Muscle of back (tissue), 11 donors: ENCODE data around the gene GPR42. TPM values are rescaled to one million over a fixed set of nuclear protein-coding genes. Genes with fewer than 3 reads are reported as not detected.
"Not testable (repeated sequence)": the region's sequence is repeated elsewhere in the genome, so short reads cannot be mapped to it uniquely, and the experiment has no call there.

Source experiments
- DNase-seq, 3 donors: peaks; one replicate each; pipeline versions ENCODE4 v3.0.0 to v3.0.0-alpha.2; 2013
- polyA plus RNA-seq, 10 donors: library from polyadenylated mRNA; unstranded; fragments of 120-200 nt; gene quantifications; one replicate each; pipeline ENCODE4 v1.2.1, GENCODE V29; 2013; ENCODE audit not compliant: insufficient read length in 10 of 10

GPR42 gene
- polyA plus RNA-seq, 10 donors = 0.07 TPM; not detected in 9

GRCh38 chr19:35362261-35363000 is 8.4 kb upstream of the GPR42 start:
- no peak for DNase-seq

- no peak for DNase-seq
Measured at GRCh38 chr19:35363001-35363590, 7.8 kb upstream of the GPR42 start.

- DNase-seq = no peak
Measured at GRCh38 chr19:35363711-35364425, 7.0 kb upstream of the GPR42 start.

DNA sequence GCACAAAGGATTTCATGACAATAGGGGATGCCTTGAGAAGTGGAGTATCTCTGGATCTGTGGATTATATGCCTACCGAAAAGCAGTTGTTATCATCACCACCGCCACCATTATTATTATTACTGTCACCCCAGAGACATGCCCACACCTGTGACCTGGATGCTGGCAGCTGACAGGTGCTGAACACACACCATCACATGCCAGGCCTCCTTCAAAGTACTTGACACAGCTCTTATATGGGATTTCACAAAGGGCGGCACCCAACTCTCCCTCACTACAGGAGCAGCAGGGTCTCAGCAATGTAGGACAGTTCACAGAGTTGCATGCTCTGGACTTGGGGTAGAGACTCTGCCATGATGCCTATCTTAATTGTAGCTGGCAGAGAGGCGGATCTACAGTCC is 5.6 kb upstream of the GPR42 start:
- DNase-seq = no peak

- no peak for DNase-seq
Measured at GRCh38 chr19:35368378-35368777, 2.5 kb upstream of the GPR42 start.

- DNase-seq = no peak
Measured at GRCh38 chr19:35369522-35369921, 1.3 kb upstream of the GPR42 start.

DNA sequence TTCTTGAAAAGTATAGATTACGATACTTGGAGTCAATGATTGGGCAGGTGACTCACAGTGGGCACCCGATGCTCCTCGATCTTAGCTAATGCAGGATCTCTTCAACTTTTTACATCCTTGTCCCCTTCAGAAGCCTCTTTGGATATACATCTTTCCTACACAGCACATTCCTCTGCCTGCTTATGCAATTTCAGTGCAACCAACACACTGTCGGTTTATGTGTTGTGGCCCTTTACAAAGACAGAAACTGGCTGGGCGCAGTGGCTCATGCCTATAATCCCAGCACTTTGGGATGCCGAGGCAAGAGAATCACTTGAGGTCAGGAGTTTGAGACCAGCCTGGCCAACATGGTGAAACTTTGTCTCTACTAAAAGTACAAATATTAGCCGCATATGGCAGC is 2.6 kb downstream of the GPR42 start:
- DNase-seq = no peak

- DNase-seq = not testable (repeated sequence)
Measured at GRCh38 chr19:35374031-35374430, 3.2 kb downstream of the GPR42 start.

GRCh38 chr19:35375505-35376307 is 4.8 kb downstream of the GPR42 start:
- DNase-seq = no peak

DNA sequence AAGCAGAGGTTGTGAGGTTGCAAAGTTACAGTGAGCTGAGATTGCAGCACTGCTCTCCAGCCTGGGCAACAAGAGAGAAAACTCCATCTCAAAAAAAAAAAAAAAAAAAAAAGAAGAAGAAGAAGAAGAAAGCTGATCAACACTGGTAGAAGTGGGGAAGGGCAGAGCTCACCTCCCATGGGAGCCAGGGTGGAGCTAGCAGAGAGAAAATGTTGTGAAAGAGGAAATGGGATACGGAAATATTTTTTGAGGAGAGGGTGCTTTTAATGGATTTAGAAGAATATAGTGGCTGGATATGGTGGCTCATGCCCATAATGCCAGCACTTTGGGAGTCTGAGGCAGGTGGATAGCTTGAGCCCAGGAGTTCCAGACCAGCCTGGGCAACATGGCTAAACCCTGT is 6.8 kb downstream of the GPR42 start:
- no peak for DNase-seq

DNA sequence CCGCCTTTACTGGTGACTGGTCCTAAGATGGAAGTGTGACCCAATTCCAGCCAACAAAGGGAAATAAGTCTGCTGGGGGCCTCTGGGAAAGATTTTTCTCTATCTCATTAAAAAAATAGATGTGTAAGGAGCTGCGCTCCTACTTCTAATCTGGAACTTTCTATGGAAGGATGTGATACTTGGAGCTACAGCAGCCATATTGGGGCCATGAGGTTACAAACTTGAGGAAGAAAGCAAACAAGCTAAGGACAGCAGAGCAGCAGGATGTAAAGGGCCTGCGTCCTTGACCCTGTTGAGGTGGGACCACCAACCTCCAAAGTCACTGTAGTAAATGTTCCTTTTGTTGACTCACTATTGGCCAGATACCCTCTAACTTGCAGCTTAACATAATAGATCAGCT is 7.5 kb downstream of the GPR42 start:
- no peak for DNase-seq

- DNase-seq = not testable (repeated sequence)
Measured at GRCh38 chr19:35379545-35379944, 8.7 kb downstream of the GPR42 start.

DNA sequence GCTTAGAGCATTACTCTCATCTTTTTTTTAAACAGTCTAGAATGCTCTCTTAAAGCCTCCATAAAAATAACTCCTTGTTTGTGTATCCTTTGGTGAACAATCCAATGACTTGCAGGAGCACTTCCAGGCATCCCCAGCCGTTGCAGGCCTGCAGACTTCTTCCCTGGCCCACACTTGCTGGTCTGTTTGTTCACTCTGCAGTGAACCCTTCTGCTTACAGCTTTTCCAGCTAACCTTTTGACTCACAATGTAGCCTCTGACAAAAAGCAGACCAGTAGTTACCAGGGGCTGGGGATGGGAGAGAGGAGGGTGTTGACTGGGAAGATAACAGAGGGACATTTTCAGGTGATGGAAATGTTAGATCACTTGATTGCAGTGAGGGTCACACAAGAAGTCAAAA is 9.1 kb downstream of the GPR42 start:
- no peak for DNase-seq

- no peak for DNase-seq
Measured at GRCh38 chr19:35380450-35381124, 9.7 kb downstream of the GPR42 start.

GRCh38 chr19:35381318-35381717 is 10.4 kb downstream of the GPR42 start:
- no peak for DNase-seq

- DNase-seq = no peak
Measured at GRCh38 chr19:35381926-35382325, 11.1 kb downstream of the GPR42 start.

- DNase-seq = no peak
Measured at GRCh38 chr19:35383536-35383935, 12.7 kb downstream of the GPR42 start.

DNA sequence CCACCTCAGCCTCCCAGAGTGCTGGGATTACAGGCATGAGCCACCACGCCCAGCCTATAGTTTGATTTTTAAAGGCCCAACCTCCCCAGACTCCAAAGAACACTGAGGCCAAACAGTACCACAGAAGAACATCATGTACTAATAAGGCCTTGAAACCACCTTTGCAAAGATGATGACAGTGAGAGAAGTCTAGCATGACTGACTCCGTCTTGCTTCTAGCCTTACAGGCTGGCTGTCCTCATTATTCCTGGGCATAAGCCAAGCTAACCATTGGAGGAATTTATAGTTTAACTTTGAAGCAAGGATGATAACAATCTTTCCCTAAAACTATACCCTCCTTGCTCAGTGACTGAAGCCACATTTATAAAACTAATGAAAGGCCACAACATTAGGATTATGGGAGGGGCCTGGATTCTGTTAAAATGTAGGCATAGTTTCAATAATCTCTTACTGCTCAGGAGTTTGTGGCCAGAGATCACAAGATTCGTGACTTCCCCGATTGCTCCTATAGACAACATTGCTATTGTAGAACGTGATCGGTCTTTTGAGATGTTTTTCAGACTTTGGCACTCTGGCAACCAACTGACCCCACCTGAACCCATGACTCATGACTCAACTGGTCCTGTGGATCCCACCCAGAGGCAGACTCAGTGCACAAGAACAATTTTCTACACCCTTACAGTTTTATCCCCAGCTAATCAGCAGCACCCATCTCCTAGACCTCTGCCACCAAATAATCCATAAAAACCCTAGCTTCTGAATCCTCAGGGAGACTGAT is 17.6 kb downstream of the GPR42 start:
- DNase-seq = no peak

- no peak for DNase-seq
Measured at GRCh38 chr19:35389192-35389861, 18.5 kb downstream of the GPR42 start.
